ENCODE data around the gene KDM2A.

The KDM2A gene

GRCh38 chr11:67279589-67280340, 160.7 kb downstream of the KDM2A start:
- TF ChIP-seq, protein P1, sequence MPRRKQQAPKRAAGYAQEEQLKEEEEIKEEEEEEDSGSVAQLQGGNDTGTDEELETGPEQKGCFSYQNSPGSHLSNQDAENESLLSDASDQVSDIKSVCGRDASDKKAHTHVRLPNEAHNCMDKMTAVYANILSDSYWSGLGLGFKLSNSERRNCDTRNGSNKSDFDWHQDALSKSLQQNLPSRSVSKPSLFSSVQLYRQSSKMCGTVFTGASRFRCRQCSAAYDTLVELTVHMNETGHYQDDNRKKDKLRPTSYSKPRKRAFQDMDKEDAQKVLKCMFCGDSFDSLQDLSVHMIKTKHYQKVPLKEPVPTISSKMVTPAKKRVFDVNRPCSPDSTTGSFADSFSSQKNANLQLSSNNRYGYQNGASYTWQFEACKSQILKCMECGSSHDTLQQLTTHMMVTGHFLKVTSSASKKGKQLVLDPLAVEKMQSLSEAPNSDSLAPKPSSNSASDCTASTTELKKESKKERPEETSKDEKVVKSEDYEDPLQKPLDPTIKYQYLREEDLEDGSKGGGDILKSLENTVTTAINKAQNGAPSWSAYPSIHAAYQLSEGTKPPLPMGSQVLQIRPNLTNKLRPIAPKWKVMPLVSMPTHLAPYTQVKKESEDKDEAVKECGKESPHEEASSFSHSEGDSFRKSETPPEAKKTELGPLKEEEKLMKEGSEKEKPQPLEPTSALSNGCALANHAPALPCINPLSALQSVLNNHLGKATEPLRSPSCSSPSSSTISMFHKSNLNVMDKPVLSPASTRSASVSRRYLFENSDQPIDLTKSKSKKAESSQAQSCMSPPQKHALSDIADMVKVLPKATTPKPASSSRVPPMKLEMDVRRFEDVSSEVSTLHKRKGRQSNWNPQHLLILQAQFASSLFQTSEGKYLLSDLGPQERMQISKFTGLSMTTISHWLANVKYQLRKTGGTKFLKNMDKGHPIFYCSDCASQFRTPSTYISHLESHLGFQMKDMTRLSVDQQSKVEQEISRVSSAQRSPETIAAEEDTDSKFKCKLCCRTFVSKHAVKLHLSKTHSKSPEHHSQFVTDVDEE (CRISPR knock-in tag; IDR thresholded peaks at IDR 0.05): no peak
- TF ChIP-seq GLIS3 (CRISPR knock-in tag; IDR thresholded peaks at IDR 0.05) (no peak), ZFP30 (CRISPR knock-in tag; IDR thresholded peaks at IDR 0.05) (no peak), ZNF565 (CRISPR knock-in tag; conservative IDR thresholded peaks at IDR 0.05; ENCODE audit: low read depth) (no peak), ZNF70 (CRISPR knock-in tag; IDR thresholded peaks at IDR 0.05) (no peak), BACH2 (CRISPR knock-in tag; IDR thresholded peaks at IDR 0.05; ENCODE audit: borderline replicate concordance) (no peak), TCF4 (CRISPR knock-in tag; IDR thresholded peaks at IDR 0.05; ENCODE audit: borderline replicate concordance) (no peak), ISL1 (CRISPR knock-in tag; IDR thresholded peaks at IDR 0.05) (no peak)
- TF ChIP-seq, protein P2, sequence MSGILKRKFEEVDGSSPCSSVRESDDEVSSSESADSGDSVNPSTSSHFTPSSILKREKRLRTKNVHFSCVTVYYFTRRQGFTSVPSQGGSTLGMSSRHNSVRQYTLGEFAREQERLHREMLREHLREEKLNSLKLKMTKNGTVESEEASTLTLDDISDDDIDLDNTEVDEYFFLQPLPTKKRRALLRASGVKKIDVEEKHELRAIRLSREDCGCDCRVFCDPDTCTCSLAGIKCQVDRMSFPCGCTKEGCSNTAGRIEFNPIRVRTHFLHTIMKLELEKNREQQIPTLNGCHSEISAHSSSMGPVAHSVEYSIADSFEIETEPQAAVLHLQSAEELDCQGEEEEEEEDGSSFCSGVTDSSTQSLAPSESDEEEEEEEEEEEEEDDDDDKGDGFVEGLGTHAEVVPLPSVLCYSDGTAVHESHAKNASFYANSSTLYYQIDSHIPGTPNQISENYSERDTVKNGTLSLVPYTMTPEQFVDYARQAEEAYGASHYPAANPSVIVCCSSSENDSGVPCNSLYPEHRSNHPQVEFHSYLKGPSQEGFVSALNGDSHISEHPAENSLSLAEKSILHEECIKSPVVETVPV (CRISPR knock-in tag; IDR thresholded peaks at IDR 0.05): no peak
- TF ChIP-seq, protein P3, sequence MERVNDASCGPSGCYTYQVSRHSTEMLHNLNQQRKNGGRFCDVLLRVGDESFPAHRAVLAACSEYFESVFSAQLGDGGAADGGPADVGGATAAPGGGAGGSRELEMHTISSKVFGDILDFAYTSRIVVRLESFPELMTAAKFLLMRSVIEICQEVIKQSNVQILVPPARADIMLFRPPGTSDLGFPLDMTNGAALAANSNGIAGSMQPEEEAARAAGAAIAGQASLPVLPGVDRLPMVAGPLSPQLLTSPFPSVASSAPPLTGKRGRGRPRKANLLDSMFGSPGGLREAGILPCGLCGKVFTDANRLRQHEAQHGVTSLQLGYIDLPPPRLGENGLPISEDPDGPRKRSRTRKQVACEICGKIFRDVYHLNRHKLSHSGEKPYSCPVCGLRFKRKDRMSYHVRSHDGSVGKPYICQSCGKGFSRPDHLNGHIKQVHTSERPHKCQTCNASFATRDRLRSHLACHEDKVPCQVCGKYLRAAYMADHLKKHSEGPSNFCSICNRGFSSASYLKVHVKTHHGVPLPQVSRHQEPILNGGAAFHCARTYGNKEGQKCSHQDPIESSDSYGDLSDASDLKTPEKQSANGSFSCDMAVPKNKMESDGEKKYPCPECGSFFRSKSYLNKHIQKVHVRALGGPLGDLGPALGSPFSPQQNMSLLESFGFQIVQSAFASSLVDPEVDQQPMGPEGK (CRISPR knock-in tag; IDR thresholded peaks at IDR 0.05; ENCODE audit: borderline replicate concordance): no peak
- no peak for ATAC-seq

DNA sequence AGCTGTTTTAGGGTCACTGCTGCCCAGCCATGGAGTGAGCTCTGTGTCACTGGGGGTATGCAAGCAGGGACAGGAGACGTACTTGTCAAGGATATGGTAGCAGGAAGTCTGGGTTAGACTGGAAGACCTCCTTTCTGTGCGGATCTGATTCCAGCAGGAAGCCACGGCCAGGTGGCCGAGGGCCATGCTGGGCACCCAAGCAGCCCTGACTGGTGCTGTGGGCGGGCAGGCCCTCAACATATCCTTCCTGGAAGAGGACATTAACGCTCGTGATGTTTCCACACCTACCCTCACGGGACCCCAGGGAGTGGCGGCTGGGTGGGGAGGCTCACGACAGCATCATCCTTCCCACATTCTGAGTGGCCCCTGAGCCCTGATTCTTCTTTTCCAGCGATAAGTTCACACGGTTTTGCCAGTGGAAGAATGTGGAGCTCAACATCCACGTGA, 161.3 kb downstream of the KDM2A start:
- no peak for ATAC-seq
- no peak for TF ChIP-seq ZNF8 (CRISPR knock-in tag; IDR thresholded peaks at IDR 0.05)
- TF ChIP-seq, protein P4, sequence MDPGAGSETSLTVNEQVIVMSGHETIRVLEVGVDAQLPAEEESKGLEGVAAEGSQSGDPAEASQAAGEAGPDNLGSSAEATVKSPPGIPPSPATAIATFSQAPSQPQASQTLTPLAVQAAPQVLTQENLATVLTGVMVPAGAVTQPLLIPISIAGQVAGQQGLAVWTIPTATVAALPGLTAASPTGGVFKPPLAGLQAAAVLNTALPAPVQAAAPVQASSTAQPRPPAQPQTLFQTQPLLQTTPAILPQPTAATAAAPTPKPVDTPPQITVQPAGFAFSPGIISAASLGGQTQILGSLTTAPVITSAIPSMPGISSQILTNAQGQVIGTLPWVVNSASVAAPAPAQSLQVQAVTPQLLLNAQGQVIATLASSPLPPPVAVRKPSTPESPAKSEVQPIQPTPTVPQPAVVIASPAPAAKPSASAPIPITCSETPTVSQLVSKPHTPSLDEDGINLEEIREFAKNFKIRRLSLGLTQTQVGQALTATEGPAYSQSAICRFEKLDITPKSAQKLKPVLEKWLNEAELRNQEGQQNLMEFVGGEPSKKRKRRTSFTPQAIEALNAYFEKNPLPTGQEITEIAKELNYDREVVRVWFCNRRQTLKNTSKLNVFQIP (CRISPR knock-in tag; IDR thresholded peaks at IDR 0.05; ENCODE audit: borderline replicate concordance, low read depth): no peak
- no peak for TF ChIP-seq SNAI2 (CRISPR knock-in tag; IDR thresholded peaks at IDR 0.05)
- TF ChIP-seq CSDC2 (CRISPR knock-in tag; IDR thresholded peaks at IDR 0.05): no peak
- TF ChIP-seq, protein P5, sequence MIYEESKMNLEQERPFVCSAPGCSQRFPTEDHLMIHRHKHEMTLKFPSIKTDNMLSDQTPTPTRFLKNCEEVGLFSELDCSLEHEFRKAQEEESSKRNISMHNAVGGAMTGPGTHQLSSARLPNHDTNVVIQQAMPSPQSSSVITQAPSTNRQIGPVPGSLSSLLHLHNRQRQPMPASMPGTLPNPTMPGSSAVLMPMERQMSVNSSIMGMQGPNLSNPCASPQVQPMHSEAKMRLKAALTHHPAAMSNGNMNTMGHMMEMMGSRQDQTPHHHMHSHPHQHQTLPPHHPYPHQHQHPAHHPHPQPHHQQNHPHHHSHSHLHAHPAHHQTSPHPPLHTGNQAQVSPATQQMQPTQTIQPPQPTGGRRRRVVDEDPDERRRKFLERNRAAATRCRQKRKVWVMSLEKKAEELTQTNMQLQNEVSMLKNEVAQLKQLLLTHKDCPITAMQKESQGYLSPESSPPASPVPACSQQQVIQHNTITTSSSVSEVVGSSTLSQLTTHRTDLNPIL (CRISPR knock-in tag; IDR thresholded peaks at IDR 0.05; ENCODE audit: low read depth): no peak
- no peak for TF ChIP-seq ESRRG (CRISPR knock-in tag; IDR thresholded peaks at IDR 0.05)
- no peak for TF ChIP-seq ZNF565 (CRISPR knock-in tag; conservative IDR thresholded peaks at IDR 0.05; ENCODE audit: low read depth)
- no peak for TF ChIP-seq RARB (CRISPR knock-in tag; IDR thresholded peaks at IDR 0.05)
- no peak for TF ChIP-seq ZFP30 (CRISPR knock-in tag; IDR thresholded peaks at IDR 0.05)
- TF ChIP-seq, protein P3 (CRISPR knock-in tag; IDR thresholded peaks at IDR 0.05; ENCODE audit: borderline replicate concordance): no peak
- no peak for TF ChIP-seq GLIS3 (CRISPR knock-in tag; IDR thresholded peaks at IDR 0.05)
- TF ChIP-seq TOX (CRISPR knock-in tag; IDR thresholded peaks at IDR 0.05; ENCODE audit: borderline replicate concordance): no peak
- TF ChIP-seq TCF4 (CRISPR knock-in tag; IDR thresholded peaks at IDR 0.05; ENCODE audit: borderline replicate concordance): no peak
- TF ChIP-seq, protein P1 (CRISPR knock-in tag; IDR thresholded peaks at IDR 0.05): no peak
- no peak for TF ChIP-seq OSR1 (CRISPR knock-in tag; IDR thresholded peaks at IDR 0.05)
- TF ChIP-seq ZNF70 (CRISPR knock-in tag; IDR thresholded peaks at IDR 0.05): no peak
- TF ChIP-seq ISL1 (CRISPR knock-in tag; IDR thresholded peaks at IDR 0.05): no peak
- TF ChIP-seq, protein P2 (CRISPR knock-in tag; IDR thresholded peaks at IDR 0.05): no peak
- no peak for TF ChIP-seq ZC3H10 (CRISPR knock-in tag; IDR thresholded peaks at IDR 0.05)
- no peak for TF ChIP-seq ARNTL (CRISPR knock-in tag; IDR thresholded peaks at IDR 0.05; ENCODE audit: borderline replicate concordance, low read depth)

Data from SK-N-SH treated with all-trans-retinoic acid at 6 μM for 48 hours (cell line).